HepG2 (cell line): ENCODE measurements around the gene TMX2. TPM values are rescaled to one million over a fixed set of nuclear protein-coding genes. Genes with fewer than 3 reads are reported as not detected.

Experiments
- ATM ChIP-seq: fragments of 450-650 bp; IDR thresholded peaks from 2 replicates; pipeline ENCODE4 v1.7.1; 2017; ENCODE audit warnings: mild to moderate bottlenecking, borderline replicate concordance
- EZH2 ChIP-seq: conservative IDR thresholded peaks from 2 replicates; pipeline ENCODE4 v1.6.1; 2012; ENCODE audit warnings: mild to moderate bottlenecking, low read depth, low read length, moderate library complexity
- GPN1 ChIP-seq: sonication (generic); formaldehyde crosslinking; IDR thresholded peaks from 2 replicates; pipeline ENCODE4 v1.5.1; 2020; ENCODE audit warnings: missing genetic modification reagents, borderline replicate concordance
- HNF4G ChIP-seq, 2 experiments: sonication (generic) in 1 of 2; formaldehyde crosslinking in 1 of 2; IDR thresholded peaks; 2 replicates each; pipeline versions ENCODE4 v1.4.0 to v1.6.1; 2011 to 2020; ENCODE audit warnings: borderline replicate concordance in 2 of 2, low read depth in 2 of 2, mild to moderate bottlenecking in 2 of 2, low read length in 1 of 2, missing genetic modification reagents in 1 of 2, moderate library complexity in 1 of 2
- HOXA5 ChIP-seq: sonication (generic); formaldehyde crosslinking; IDR thresholded peaks from 2 replicates; pipeline ENCODE4 v1.4.0; 2020; ENCODE audit warnings: missing genetic modification reagents
- JDP2 ChIP-seq: sonication (generic); formaldehyde crosslinking; IDR thresholded peaks from 2 replicates; pipeline ENCODE4 v1.8.1; 2022; ENCODE audit warnings: missing genetic modification reagents, borderline replicate concordance
- KDM5B ChIP-seq: sonication (generic); formaldehyde crosslinking; IDR thresholded peaks from 2 replicates; pipeline ENCODE4 v1.4.0; 2020; ENCODE audit warnings: missing genetic modification reagents, mild to moderate bottlenecking, borderline replicate concordance
- KIAA2018 ChIP-seq: sonication (generic); formaldehyde crosslinking; IDR thresholded peaks from 2 replicates; pipeline ENCODE4 v1.5.0; 2020; ENCODE audit warnings: mild to moderate bottlenecking, missing genetic modification reagents, borderline replicate concordance
- MAX ChIP-seq: IDR thresholded peaks from 2 replicates; pipeline ENCODE4 v1.6.1; 2012; ENCODE audit warnings: inconsistent platforms
- NFIC ChIP-seq: IDR thresholded peaks from 2 replicates; pipeline ENCODE4 v1.6.1; 2012; ENCODE audit warnings: mild to moderate bottlenecking, low read length, inconsistent platforms
- POGK ChIP-seq: sonication (generic); formaldehyde crosslinking; conservative IDR thresholded peaks from 2 replicates; pipeline ENCODE4 v1.8.0; 2022; ENCODE audit warnings: mild to moderate bottlenecking, moderate library complexity, missing genetic modification reagents
- SMYD3 ChIP-seq: sonication (generic); formaldehyde crosslinking; IDR thresholded peaks from 2 replicates; pipeline ENCODE4 v1.8.1; 2023; ENCODE audit warnings: mild to moderate bottlenecking, missing genetic modification reagents
- XBP1 ChIP-seq: sonication (generic); formaldehyde crosslinking; IDR thresholded peaks from 2 replicates; pipeline ENCODE4 v1.5.0; 2020; ENCODE audit warnings: missing genetic modification reagents
- ZFP90 ChIP-seq: sonication (generic); formaldehyde crosslinking; IDR thresholded peaks from 2 replicates; pipeline ENCODE4 v1.8.0; 2022; ENCODE audit warnings: missing genetic modification reagents, mild to moderate bottlenecking, inconsistent platforms, borderline replicate concordance
- ZNF598 ChIP-seq: sonication (generic); formaldehyde crosslinking; IDR thresholded peaks from 2 replicates; pipeline ENCODE4 v1.5.1; 2020; ENCODE audit warnings: mild to moderate bottlenecking, missing genetic modification reagents, borderline replicate concordance
- ZNF724P ChIP-seq: sonication (generic); formaldehyde crosslinking; IDR thresholded peaks from 2 replicates; pipeline ENCODE4 v1.8.0; 2022; ENCODE audit warnings: missing genetic modification reagents, borderline replicate concordance
- ZNF879 ChIP-seq: sonication (generic); formaldehyde crosslinking; IDR thresholded peaks from 2 replicates; pipeline ENCODE4 v1.8.1; 2023; ENCODE audit warnings: missing genetic modification reagents
- polyA plus RNA-seq, 8 experiments: library from polyadenylated mRNA; depleted of rRNA in 3 of 8; stranded (reverse) in 7 of 8; unstranded in 1 of 8; fragments of >200 nt; fragmentation: Illumina TruSeq in 4 of 8; extraction: Trizol in 4 of 8; gene quantifications; 2 replicates each; pipeline versions ENCODE4 v1.2.1 to v1.2.3, GENCODE V29; 2011 to 2016; ENCODE audit warnings: low read depth in 4 of 8, missing spikeins in 1 of 8, mixed read lengths in 1 of 8; ENCODE audit not compliant: insufficient read depth in 1 of 8
- total RNA-seq, 5 experiments: library from RNA; depleted of rRNA; stranded (reverse); fragments of >200 nt; fragmentation: Illumina TruSeq; extraction: Trizol; gene quantifications; 2 replicates each; pipeline ENCODE4 v1.2.3, GENCODE V29; 2016; ENCODE audit warnings: low read depth in 1 of 5

TMX2 gene
- total and polyA plus RNA-seq, 2 of the 13 experiments (the other 11 are each of a cell fraction or from before 2014, with no cell fraction given), result 84.5 to 129 TPM

- TF ChIP-seq KIAA2018 (CRISPR knock-in tag), result no peak
- TF ChIP-seq ATM, result no peak
- 0 out of 2 replicates have a peak, but pooled peaks have one; percentile 42 for TF ChIP-seq HOXA5 (CRISPR knock-in tag)
- no peak for TF ChIP-seq EZH2
- TF ChIP-seq XBP1 (CRISPR knock-in tag), result no peak
- no peak for TF ChIP-seq SMYD3 (CRISPR knock-in tag)
- no peak for TF ChIP-seq JDP2 (CRISPR knock-in tag)
- TF ChIP-seq KDM5B (CRISPR knock-in tag), result peak; percentile 76
- TF ChIP-seq NFIC, result no peak
- TF ChIP-seq GPN1, result no peak
- TF ChIP-seq POGK (CRISPR knock-in tag), result 0 out of 2 replicates have a peak, but pooled peaks have one; percentile 71
- no peak for TF ChIP-seq ZNF598 (CRISPR knock-in tag)
- TF ChIP-seq MAX, result peak; percentile 86
- TF ChIP-seq ZNF724P (CRISPR knock-in tag), result 0 out of 2 replicates have a peak, but pooled peaks have one; percentile 71
- no peak for TF ChIP-seq ZNF879 (CRISPR knock-in tag)
- no peak for TF ChIP-seq HNF4G (IDR thresholded peaks at IDR 0.05; ENCODE audit: borderline replicate concordance, low read depth, low read length)
- no peak for TF ChIP-seq HNF4G (CRISPR knock-in tag; IDR thresholded peaks at IDR 0.05; ENCODE audit: borderline replicate concordance, low read depth)
- TF ChIP-seq ZFP90 (CRISPR knock-in tag), result peak; percentile 30; the same call in 1 of the 2 replicates
These were observed 44.5 kb upstream of the TMX2 start, which contains the start of gene ZDHHC5 (continued) for GRCh38 chr11:57667736-57668433.
